Activated CD8-positive, alpha-beta T cell treated with anti-CD3 and anti-CD28 coated beads, Interleukin-2, amount 10 ng/mL, durations not matched to agents 7 days and 5 days (primary cell): Measurements from ENCODE around the gene SHB. TPM values are rescaled to one million over a fixed set of nuclear protein-coding genes. Genes with fewer than 3 reads are reported as not detected.

ENCODE experiments used
- ATAC-seq: fragments of 150-1000 bp; cut with Tn5 transposase; one replicate; pipeline ENCODE4 v1.10.0; 2021; ENCODE audit warnings: moderate library complexity
- CTCF ChIA-PET: fragments of 350-600 bp; sonication (Branson Sonifier 250); formaldehyde crosslinking; loops from one replicate; lab custom pipeline; 2021; ENCODE audit warnings: antibody characterized with exemption; lab: Charles Lee
- POLR2A ChIA-PET: fragments of 350-600 bp; sonication (Branson Sonifier 250); formaldehyde crosslinking; loops from one replicate; lab custom pipeline; 2021; ENCODE audit warnings: antibody characterized with exemption; lab: Charles Lee
- DNase-seq: peaks from one replicate; pipeline ENCODE4 v3.0.0-alpha.2; 2020
- H3K27ac Mint-ChIP-seq: one replicate; pipeline ENCODE4 v1.8.0; 2021; ENCODE audit warnings: mild to moderate bottlenecking, mixed read lengths
- H3K27me3 Mint-ChIP-seq: one replicate; pipeline ENCODE4 v1.8.0; 2021; ENCODE audit warnings: low read depth, mixed read lengths
- H3K36me3 Mint-ChIP-seq: one replicate; pipeline ENCODE4 v1.8.0; 2021; ENCODE audit warnings: low read depth, mixed read lengths
- H3K4me1 Mint-ChIP-seq: one replicate; pipeline ENCODE4 v1.8.0; 2021; ENCODE audit warnings: low read depth, mixed read lengths
- H3K4me3 Mint-ChIP-seq: one replicate; pipeline ENCODE4 v1.8.0; 2021; ENCODE audit warnings: mild to moderate bottlenecking, mixed read lengths
- H3K9me3 Mint-ChIP-seq: one replicate; pipeline ENCODE4 v1.8.0; 2022; ENCODE audit warnings: mixed read lengths; ENCODE audit not compliant: insufficient read depth
- total RNA-seq, 2 experiments: library from RNA; stranded (reverse); gene quantifications; one replicate each; pipeline ENCODE4 v1.2.3, GENCODE V29; 2021

SHB gene
- total RNA-seq, 2 experiments from 2014 or later = 0.57 to 0.58 TPM

DNA sequence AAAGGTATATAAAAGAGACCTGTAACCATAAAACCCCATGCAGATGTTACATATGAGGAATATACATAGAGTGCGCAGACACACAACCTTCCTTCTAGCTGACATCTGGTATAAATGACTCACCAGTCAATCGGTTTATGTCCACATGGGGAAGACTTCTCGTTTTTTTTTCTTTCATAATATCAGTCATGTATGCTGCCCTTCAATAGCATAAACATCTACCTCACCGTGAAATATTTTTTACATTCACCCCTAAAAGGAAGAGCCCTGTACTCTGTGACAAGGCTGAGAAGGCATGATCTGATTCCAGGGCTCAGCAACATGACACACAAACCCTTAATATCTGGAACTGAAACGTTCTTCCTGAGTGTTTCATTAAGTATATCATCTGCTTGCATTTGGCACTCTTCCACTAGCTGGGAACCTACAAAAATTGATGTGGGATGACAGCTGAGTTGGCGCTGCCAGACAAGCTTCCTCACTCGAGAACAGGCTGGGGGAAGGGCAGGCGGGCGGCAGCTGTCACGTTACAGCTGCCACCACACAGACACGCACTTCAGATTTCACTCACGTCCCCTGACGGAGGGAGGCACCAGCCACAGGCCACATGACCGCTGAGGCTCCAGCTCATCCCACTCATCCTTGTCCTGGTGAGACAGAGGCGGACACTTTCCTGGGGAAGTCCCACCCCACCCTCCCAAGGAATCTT, 74.2 kb downstream of the SHB start:
- ATAC-seq (peak; percentile 74), DNase-seq (peak; percentile 52)
- no peaks in the 10 kb centered on the region for H3K27me3 Mint-ChIP-seq
- no peak overlapping the region for H3K4me3 Mint-ChIP-seq
- ChIA-PET POLR2A (interaction anchor here (0.7 kb wide), 1 partner anchor 33 kb away, joined by 3 read pairs; no protein-coding TSS in a partner anchor), CTCF (interaction anchor here (0.9 to 1.1 kb wide), 2 partner anchors 54 to 81 kb away, joined by 3 to 6 read pairs; no protein-coding TSS in a partner anchor)
- H3K36me3 Mint-ChIP-seq = no peaks in the 10 kb centered on the region
- no peaks in the 10 kb centered on the region for H3K9me3 Mint-ChIP-seq
- peaks cover 40% of the 10 kb centered on the region for H3K4me1 Mint-ChIP-seq
- H3K27ac Mint-ChIP-seq = no peak overlapping the region

DNA sequence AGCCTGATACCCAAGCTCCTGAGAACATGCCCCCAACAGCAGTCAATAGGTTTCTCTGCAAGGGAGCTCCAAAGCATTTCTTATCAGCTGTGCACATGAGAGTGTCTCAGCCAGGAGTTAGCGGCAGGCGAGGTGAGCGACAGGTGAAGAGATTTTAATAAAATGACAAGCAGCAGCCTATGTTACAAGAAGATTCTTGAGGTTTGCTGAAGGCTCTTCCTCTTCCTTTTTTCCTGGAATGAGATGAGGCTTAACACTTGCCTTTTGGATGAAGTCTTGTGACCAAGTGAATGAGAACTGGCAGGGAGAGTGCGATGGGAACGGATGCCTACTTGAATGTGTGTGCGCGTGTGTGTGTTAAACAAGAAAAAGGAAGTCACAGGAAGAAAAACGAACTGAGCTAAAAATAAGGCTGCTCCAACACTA, 76.1 kb downstream of the SHB start:
- H3K27me3 Mint-ChIP-seq = no peaks in the 10 kb centered on the region

DNA sequence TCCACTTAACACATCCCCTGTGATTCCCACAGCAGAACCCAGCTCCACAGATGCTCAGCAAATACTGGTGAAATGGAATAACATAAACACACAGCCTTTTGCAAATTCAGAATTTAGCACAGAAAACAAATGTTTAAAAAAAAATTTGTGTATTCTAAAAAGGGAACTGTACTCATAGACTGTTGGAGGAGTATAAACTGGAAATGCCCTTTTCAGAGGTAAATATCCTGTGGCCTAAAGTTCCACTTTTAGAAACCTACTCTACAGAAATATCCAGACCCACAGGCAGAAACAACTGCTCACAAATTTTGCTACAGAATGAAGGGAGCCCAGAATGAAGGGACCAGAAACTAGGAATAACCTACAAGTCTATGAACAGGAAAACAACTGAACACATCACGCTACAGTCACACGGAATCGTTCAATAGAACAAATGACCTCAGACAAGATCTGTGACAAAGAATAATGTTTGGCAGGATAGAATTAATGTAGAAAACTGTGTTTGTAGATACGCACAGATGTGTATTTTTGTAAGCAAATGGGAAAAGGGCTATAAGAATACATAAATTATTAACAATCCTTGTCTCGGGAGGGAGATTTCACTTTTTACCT, 78.5 kb downstream of the SHB start:
- no peaks in the 10 kb centered on the region for H3K27me3 Mint-ChIP-seq
- H3K36me3 Mint-ChIP-seq = no peaks in the 10 kb centered on the region
- ATAC-seq (no peak), DNase-seq (no peak)
- CTCF ChIA-PET = no interaction called here
- peaks cover 40% of the 10 kb centered on the region for H3K4me1 Mint-ChIP-seq
- no peak overlapping the region for H3K27ac Mint-ChIP-seq
- no peaks in the 10 kb centered on the region for H3K9me3 Mint-ChIP-seq
- POLR2A ChIA-PET = no interaction called here
- H3K4me3 Mint-ChIP-seq = no peak overlapping the region

More for the DNA sequence above, 76.1 kb downstream of the SHB start:
- ChIA-PET CTCF (interaction anchor here (1.1 kb wide), 1 partner anchor 10 kb away, joined by 3 read pairs; no protein-coding TSS in a partner anchor), POLR2A (interaction anchor here (0.6 kb wide), 1 partner anchor 19 kb away, joined by 3 read pairs; no protein-coding TSS in a partner anchor)
- Mint-ChIP-seq H3K4me1 (peaks cover 30% of the 10 kb centered on the region), H3K9me3 (no peaks in the 10 kb centered on the region), H3K4me3 (no peak overlapping the region), H3K36me3 (no peaks in the 10 kb centered on the region), H3K27ac (peak overlapping the region; percentile 48)
- ATAC-seq (no peak), DNase-seq (no peak)

DNA sequence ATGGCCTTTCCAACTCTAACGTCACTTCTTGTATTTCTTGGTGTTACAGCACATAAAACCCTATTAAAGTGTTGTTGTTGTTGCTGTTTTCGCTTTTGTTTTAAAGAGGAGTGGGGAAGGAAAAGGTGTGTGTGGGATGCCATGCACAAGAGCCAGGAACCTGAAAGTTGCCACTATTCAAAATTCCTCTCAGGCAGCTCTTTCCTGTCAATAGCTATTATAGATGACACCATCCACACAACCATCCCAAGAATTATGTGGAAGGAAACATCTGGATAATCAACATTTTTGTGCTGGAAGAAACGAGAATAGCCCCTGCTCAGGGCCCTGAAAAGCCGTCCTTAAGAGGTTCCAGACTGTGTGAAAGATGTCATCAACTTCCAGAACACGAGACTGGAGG, 79.3 kb downstream of the SHB start:
- Mint-ChIP-seq H3K4me1 (peaks cover 39% of the 10 kb centered on the region), H3K27ac (no peak overlapping the region), H3K9me3 (no peaks in the 10 kb centered on the region), H3K36me3 (no peaks in the 10 kb centered on the region), H3K27me3 (no peaks in the 10 kb centered on the region), H3K4me3 (no peak overlapping the region)
- CTCF ChIA-PET = no interaction called here
- DNase-seq (no peak), ATAC-seq (no peak)
- POLR2A ChIA-PET = no interaction called here

DNA sequence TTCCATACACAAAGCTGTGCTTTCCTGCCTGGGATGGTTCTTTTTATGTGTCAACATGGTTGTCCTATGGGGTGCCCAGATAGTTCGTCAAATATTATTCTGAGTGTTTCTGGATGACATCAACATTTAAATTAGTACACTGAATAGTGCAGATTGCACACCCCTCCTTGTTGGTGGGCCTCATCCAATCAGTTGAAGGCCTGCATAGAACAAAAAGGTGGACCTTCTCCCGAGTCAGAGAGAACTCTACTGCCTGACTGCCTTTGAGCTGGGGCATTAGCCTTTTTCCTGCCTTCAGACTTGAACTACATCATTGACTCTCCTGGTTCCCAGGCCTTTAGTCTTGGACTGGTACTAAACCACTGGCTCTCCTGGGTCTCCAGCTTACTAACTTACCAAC, 80.4 kb downstream of the SHB start:
- Mint-ChIP-seq H3K27ac (no peak overlapping the region), H3K4me3 (no peak overlapping the region), H3K27me3 (no peaks in the 10 kb centered on the region), H3K9me3 (no peaks in the 10 kb centered on the region), H3K36me3 (no peaks in the 10 kb centered on the region), H3K4me1 (peaks cover 33% of the 10 kb centered on the region)
- CTCF ChIA-PET = interaction anchor here (0.7 kb wide), 1 partner anchor 684 kb away, joined by 4 read pairs; no protein-coding TSS in a partner anchor
- ATAC-seq = no peak
- POLR2A ChIA-PET = interaction anchor here (0.9 to 1.2 kb wide), 2 partner anchors 11 to 17 kb away, joined by 3 to 7 read pairs; no protein-coding TSS in a partner anchor
- DNase-seq = no peak

DNA sequence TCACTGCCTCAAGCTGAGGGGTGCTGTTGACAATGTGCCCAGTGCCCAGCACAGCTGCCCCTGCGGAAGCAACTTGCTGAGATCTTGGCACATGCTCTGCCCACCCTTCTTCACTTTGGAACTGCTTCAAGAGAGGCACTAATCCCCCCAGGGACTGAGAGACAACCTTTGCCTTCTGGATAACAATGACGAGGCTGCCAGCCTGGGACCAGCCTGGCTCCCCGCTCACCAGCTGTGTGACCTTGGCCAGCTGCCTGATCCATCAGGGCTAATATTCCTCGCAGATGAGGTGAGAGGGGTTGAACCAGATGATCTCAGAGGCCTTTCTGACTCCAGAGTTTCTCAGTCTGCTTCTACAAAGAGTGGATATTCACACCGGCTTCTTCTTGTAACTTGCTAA, 81.0 kb downstream of the SHB start:
- no peak overlapping the region for H3K27ac Mint-ChIP-seq
- H3K36me3 Mint-ChIP-seq = no peaks in the 10 kb centered on the region
- DNase-seq (no peak), ATAC-seq (no peak)
- ChIA-PET CTCF (no interaction called here), POLR2A (interaction anchor here (1.2 kb wide), 1 partner anchor 11 kb away, joined by 3 read pairs; no protein-coding TSS in a partner anchor)
- H3K27me3 Mint-ChIP-seq = no peaks in the 10 kb centered on the region
- peaks cover 29% of the 10 kb centered on the region for H3K4me1 Mint-ChIP-seq
- H3K9me3 Mint-ChIP-seq = no peaks in the 10 kb centered on the region
- H3K4me3 Mint-ChIP-seq = no peak overlapping the region

DNA sequence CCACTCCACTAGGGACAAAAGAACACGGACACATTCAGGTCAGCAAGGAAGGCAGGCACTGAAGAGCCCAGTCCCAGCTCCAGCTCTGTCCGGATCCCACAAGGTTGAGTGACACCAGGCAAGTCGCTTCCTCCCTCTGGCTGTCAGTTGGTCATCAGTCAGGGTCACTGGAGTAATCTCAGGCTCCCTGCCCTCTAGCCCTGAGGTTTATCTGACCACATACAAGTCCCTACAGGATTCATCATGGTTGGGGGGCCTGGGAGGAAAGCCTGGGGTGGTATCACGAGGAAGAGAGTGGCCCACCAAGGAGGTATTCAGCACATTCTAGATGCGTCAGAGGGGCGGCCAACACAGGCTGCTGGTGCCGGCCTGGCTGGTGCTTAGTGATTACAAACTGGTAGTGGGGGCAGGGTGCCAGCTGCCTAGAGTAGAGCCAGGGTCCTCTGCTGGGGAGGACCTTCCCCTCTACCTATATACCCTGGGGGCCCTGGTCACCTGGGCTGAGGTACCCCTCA, 81.5 kb downstream of the SHB start:
- DNase-seq (no peak), ATAC-seq (no peak)
- H3K27ac Mint-ChIP-seq = no peak overlapping the region
- ChIA-PET CTCF (no interaction called here), POLR2A (no interaction called here)
- H3K36me3 Mint-ChIP-seq = no peaks in the 10 kb centered on the region
- peaks cover 24% of the 10 kb centered on the region for H3K4me1 Mint-ChIP-seq
- no peaks in the 10 kb centered on the region for H3K27me3 Mint-ChIP-seq
- H3K9me3 Mint-ChIP-seq = no peaks in the 10 kb centered on the region
- H3K4me3 Mint-ChIP-seq = no peak overlapping the region

DNA sequence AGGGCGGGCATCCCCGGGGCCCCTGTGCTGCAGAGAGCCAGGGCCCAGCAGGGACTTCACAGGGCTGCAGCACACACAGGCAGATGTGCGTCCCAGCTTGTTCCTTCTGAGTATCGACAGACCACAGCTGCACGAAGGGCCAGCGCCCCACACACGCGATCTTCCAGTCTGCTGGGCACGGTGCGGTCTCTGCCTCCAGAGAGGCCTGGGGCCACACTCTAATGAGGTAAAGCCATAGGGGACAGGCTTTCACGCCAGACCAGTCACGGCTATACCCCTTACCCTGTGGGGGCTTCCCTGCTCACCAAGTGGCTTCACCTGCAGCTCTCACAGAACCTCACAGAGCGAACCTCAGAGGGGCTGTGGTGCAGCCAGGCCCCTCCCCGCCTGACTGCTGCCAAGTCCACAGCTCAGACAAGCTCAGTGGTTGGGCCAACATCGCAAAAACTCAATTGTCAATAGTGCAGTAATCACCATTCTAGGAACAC, 82.2 kb downstream of the SHB start:
- Mint-ChIP-seq H3K36me3 (no peaks in the 10 kb centered on the region), H3K27ac (no peak overlapping the region), H3K4me1 (peaks cover 23% of the 10 kb centered on the region), H3K9me3 (no peaks in the 10 kb centered on the region), H3K27me3 (no peaks in the 10 kb centered on the region), H3K4me3 (no peak overlapping the region)
- ATAC-seq = no peak
- no peak for DNase-seq
- ChIA-PET POLR2A (no interaction called here), CTCF (no interaction called here)

DNA sequence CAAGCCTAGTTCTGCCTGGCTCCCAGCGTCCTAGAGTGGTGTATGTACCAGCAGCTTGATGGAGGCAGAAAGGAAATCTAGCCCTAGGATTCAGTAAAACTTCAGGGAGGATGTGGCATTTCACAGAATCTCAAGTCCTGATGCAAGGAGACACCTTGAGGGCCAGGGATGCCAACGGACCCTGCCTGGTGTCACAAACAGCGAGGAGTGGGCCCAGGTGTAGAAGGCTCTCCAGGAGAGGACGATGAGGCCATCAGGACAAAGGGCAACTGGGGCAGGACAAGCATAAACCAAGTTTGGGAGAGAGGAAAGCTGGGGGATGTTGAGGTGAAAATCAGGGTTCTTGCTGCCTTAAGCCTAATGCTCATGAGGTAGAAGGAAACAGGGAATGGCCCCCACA, 83.0 kb downstream of the SHB start:
- DNase-seq = no peak
- Mint-ChIP-seq H3K9me3 (no peaks in the 10 kb centered on the region), H3K27ac (peak overlapping the region; percentile 27), H3K4me1 (peaks cover 23% of the 10 kb centered on the region), H3K27me3 (no peaks in the 10 kb centered on the region), H3K4me3 (no peak overlapping the region), H3K36me3 (no peaks in the 10 kb centered on the region)
- ChIA-PET CTCF (no interaction called here), POLR2A (no interaction called here)
- ATAC-seq = no peak

DNA sequence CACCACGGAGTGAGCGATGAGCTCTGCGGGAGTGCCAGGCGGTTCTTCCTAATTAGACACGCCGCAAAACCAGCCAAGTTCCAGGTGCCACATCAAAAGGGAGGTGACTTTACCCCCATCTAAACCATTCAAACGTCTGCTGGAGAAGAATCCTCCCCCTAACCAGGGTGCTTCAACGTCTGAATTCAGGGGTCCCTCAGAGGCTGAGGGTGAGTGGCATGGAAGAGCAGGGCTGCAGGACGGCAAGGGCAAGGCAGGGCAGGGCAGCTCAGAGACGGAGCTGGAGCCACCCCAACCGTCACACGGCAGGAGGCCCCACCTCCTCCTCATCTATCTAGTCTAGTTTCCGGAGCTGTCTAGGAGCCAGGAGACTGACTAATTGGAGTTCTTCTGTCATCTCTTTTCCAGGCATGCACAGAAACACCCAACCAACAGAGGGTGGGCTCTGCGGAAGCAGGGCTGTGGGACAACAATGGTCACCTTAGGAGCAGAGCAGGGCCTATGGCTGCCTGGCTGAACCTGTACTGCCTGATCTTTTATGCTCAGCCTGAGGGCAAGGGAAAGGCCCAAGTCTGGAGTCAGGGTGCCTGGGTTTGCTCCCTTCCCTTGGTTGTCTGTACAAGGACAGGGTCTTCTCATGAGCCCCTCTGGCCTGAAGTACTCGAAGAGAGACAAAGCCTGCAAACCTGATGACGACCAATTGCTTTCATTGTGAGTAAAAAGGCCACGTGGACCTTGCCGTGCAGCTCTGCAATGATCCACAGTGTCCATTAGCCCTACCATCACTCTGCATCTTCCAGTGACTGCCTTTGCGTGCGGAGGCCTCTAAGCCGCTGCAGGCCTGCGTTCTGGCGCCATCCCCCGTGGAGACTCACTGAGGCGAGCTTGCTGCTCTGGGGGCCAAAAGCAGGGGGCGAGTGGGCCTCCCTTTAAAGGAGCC, 84.1 kb downstream of the SHB start:
- ChIA-PET POLR2A (no interaction called here), CTCF (no interaction called here)
- H3K4me3 Mint-ChIP-seq = no peak overlapping the region

DNA sequence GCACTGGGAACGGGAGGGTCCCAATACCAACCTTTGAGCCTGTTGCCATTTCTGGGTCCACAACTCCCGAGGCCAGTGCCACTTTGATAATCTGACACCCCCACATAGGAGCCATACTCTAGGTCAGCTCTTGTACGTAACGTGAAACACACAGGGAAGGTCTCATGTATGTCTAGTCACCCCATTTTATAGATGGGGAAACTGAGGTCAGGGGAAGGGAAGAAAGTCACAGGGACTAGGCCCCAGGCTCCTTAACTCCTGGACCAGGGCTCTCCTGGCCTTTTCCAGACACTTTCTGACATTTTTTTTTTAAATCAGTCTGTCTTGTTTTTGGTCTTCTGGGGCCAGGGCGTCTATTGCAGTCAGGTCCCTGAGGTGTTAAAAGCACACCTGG, 84.8 kb downstream of the SHB start:
- no peak for ATAC-seq
- Mint-ChIP-seq H3K9me3 (no peaks in the 10 kb centered on the region), H3K4me3 (no peak overlapping the region), H3K27ac (peak overlapping the region; percentile 69), H3K27me3 (no peaks in the 10 kb centered on the region), H3K4me1 (peaks cover 22% of the 10 kb centered on the region), H3K36me3 (no peaks in the 10 kb centered on the region)
- no peak for DNase-seq
- ChIA-PET POLR2A (no interaction called here), CTCF (no interaction called here)

More for the DNA sequence above, 84.1 kb downstream of the SHB start:
- Mint-ChIP-seq H3K27ac (peak overlapping the region; percentile 69), H3K36me3 (no peaks in the 10 kb centered on the region), H3K27me3 (no peaks in the 10 kb centered on the region), H3K9me3 (no peaks in the 10 kb centered on the region), H3K4me1 (peaks cover 22% of the 10 kb centered on the region)
- ATAC-seq = peak; percentile 81
- no peak for DNase-seq
